ENCODE results near the gene CYP1A1. TPM values are rescaled to one million over a fixed set of nuclear protein-coding genes. Genes with fewer than 3 reads are reported as not detected.

CYP1A1 gene
- total RNA-seq, 1 experiment from 2014 or later = 3.4 TPM

DNA sequence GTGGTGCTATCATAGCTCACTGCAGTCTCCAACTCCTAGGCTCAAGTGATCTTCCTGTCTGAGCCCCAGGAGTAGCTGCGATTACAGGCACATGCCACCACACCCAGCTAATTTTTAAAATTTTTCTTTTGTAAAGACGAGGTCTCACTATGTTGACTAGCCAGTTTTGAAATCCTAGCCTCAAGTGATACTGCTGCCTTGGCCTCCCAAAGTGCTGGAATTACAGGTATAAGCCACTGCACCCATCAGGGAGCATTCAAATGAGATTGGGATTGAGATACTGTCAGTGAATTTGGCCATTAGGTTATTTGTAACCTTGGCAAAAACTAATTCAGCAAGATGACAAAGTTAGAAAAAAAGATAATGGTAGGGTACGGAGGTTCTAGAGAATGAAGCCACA is 51.2 kb downstream of the CYP1A1 start:
- BruUV-seq (replicated peaks) = no TSS peak
- CTCF ChIA-PET = no interaction called here

DNA sequence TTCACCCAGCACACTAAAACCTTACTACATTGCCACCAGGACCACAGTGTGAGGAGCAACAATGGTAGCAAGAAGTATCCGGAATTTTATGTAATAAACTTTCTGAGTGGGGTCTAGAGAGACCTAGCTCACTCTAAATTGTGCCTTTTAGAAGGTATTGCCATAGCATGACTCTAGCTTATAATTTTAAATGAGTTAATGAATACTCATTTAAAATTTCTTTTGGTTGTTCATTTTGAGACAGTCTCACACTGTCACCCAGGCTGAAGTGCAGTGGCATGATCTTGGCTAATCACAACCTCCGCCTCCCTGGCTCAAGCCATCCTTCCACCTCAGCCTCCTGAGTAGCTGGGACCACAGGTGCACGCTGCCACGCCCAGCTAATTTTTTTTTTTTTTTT is 55.7 kb downstream of the CYP1A1 start:
- no peak for DNase-seq
- Mint-ChIP-seq H3K4me1 (ENCODE audit: low read depth, unreplicated experiment) (peaks cover under 1% of the 10 kb centered on the region), H3K27ac (ENCODE audit: unreplicated experiment) (no peak overlapping the region), H3K36me3 (ENCODE audit: insufficient read depth, unreplicated experiment) (peaks cover 5% of the 10 kb centered on the region), H3K9me3 (ENCODE audit: low read depth, unreplicated experiment) (no peaks in the 10 kb centered on the region), H3K4me3 (ENCODE audit: low read depth, unreplicated experiment) (no peak overlapping the region), H3K27me3 (ENCODE audit: unreplicated experiment) (no peaks in the 10 kb centered on the region)
- TF ChIP-seq, protein P1, sequence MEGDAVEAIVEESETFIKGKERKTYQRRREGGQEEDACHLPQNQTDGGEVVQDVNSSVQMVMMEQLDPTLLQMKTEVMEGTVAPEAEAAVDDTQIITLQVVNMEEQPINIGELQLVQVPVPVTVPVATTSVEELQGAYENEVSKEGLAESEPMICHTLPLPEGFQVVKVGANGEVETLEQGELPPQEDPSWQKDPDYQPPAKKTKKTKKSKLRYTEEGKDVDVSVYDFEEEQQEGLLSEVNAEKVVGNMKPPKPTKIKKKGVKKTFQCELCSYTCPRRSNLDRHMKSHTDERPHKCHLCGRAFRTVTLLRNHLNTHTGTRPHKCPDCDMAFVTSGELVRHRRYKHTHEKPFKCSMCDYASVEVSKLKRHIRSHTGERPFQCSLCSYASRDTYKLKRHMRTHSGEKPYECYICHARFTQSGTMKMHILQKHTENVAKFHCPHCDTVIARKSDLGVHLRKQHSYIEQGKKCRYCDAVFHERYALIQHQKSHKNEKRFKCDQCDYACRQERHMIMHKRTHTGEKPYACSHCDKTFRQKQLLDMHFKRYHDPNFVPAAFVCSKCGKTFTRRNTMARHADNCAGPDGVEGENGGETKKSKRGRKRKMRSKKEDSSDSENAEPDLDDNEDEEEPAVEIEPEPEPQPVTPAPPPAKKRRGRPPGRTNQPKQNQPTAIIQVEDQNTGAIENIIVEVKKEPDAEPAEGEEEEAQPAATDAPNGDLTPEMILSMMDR (IDR thresholded peaks at IDR 0.05; ENCODE audit: unreplicated experiment) = no peak
- BruUV-seq (replicated peaks) = no TSS peak
- intact Hi-C loops (cut with micrococcal nuclease; ENCODE audit: unreplicated experiment) = no loop called here
- CTCF ChIA-PET = interaction anchor here (0.7 kb wide), 2 partner anchors 34 to 202 kb away, joined by 3 to 7 read pairs; no protein-coding TSS in a partner anchor

More for the DNA sequence above, 51.2 kb downstream of the CYP1A1 start:
- H3K27me3 Mint-ChIP-seq (ENCODE audit: unreplicated experiment) = no peaks in the 10 kb centered on the region
- no peak overlapping the region for H3K4me3 Mint-ChIP-seq (ENCODE audit: low read depth, unreplicated experiment)
- H3K27ac Mint-ChIP-seq (ENCODE audit: unreplicated experiment) = no peak overlapping the region
- intact Hi-C loops (cut with micrococcal nuclease; ENCODE audit: unreplicated experiment) = no loop called here
- H3K4me1 Mint-ChIP-seq (ENCODE audit: low read depth, unreplicated experiment) = no peaks in the 10 kb centered on the region
- H3K36me3 Mint-ChIP-seq (ENCODE audit: insufficient read depth, unreplicated experiment) = peaks cover 5% of the 10 kb centered on the region
- no peaks in the 10 kb centered on the region for H3K9me3 Mint-ChIP-seq (ENCODE audit: low read depth, unreplicated experiment)
- no peak for DNase-seq
- TF ChIP-seq, protein P1 (IDR thresholded peaks at IDR 0.05; ENCODE audit: unreplicated experiment) = no peak

Other genes starting within 250 kb of the CYP1A1 start
- gene ARID3B, start 184.3 kb downstream of the CYP1A1 start, total RNA-seq (2022) = 10.6 and 11.2 TPM in 2 replicates
- 89.2 and 93.5 TPM in 2 replicates for gene CLK3, start 109.7 kb downstream of the CYP1A1 start, total RNA-seq (2022)
- 65.1 and 70.1 TPM in 2 replicates for gene EDC3, start 29.5 kb downstream of the CYP1A1 start, total RNA-seq (2022)
- not detected in 2 replicates for gene CYP1A2, start 23.3 kb upstream of the CYP1A1 start, total RNA-seq (2022)
- gene CSK, start 56.6 kb upstream of the CYP1A1 start, total RNA-seq (2022) = 82.6 and 85.1 TPM in 2 replicates
- 0.35 and 1.1 TPM in 2 replicates for gene LMAN1L, start 87.3 kb upstream of the CYP1A1 start, total RNA-seq (2022)
- gene CPLX3, start 101.1 kb upstream of the CYP1A1 start, total RNA-seq (2022) = 0.21 and 0.29 TPM in 2 replicates
- gene ULK3, start 117.6 kb upstream of the CYP1A1 start, total RNA-seq (2022) = 33.8 and 42.2 TPM in 2 replicates
- 114 and 115 TPM in 2 replicates for gene SCAMP2, start 147.8 kb upstream of the CYP1A1 start, total RNA-seq (2022)
- gene MPI, start 164.5 kb upstream of the CYP1A1 start, total RNA-seq (2022) = 63.3 and 76.1 TPM in 2 replicates
- gene FAM219B, start 181.3 kb upstream of the CYP1A1 start, total RNA-seq (2022) = 48.1 and 56.2 TPM in 2 replicates
- 272 and 280 TPM in 2 replicates for gene COX5A, start 212.5 kb upstream of the CYP1A1 start, total RNA-seq (2022)
- gene RPP25, start 231.2 kb upstream of the CYP1A1 start, total RNA-seq (2022) = 14.9 and 19.2 TPM in 2 replicates